Endothelial cell of umbilical vein (primary cell): ENCODE data around the gene ACAP1. TPM values are rescaled to one million over a fixed set of nuclear protein-coding genes. Genes with fewer than 3 reads are reported as not detected.

Experiments
- BruUV-seq: library from RNA; stranded (reverse); fragments of 400-500 nt; replicated peaks from 2 replicates; lab custom pipeline; 2021; lab: Mats Ljungman, UMichigan
- CTCF ChIA-PET: fragments of 300-600, 350-600 bp; sonication (Branson Sonifier 250); formaldehyde crosslinking; loops from one replicate; lab custom pipeline; 2021; ENCODE audit warnings: antibody characterized with exemption, inconsistent platforms; lab: Charles Lee
- POLR2A ChIA-PET: fragments of 300-600, 350-600 bp; sonication (Branson Sonifier 250); formaldehyde crosslinking; loops from one replicate; lab custom pipeline; 2021; ENCODE audit warnings: antibody characterized with exemption, inconsistent platforms; lab: Charles Lee
- DNase-seq: peaks from one replicate; pipeline ENCODE4 v3.0.0-alpha.2; 2011; ENCODE audit warnings: low read depth, low spot score
- FAIRE-seq: peaks from 2 replicates; lab custom pipeline; 2011; peaks lifted over from hg19 to GRCh38; lab: Jason Lieb, UNC
- H2AFZ ChIP-seq: 2 replicates; pipeline ENCODE4 v1.6.0; 2012; ENCODE audit warnings: low read depth, low read length, control low read depth, inconsistent platforms
- H3K27ac ChIP-seq: 2 replicates; pipeline ENCODE4 v1.5.1; 2011; ENCODE audit warnings: low read depth, mild to moderate bottlenecking, control low read depth, low read length, moderate library complexity; ENCODE audit not compliant: insufficient read depth
- H3K27me3 ChIP-seq, 2 experiments: 2 replicates each; pipeline versions ENCODE4 v1.6.0 to v1.6.1; 2011; ENCODE audit warnings: low read length in 2 of 2, mixed read lengths in 1 of 2; ENCODE audit not compliant: control insufficient read depth in 2 of 2, insufficient read depth in 2 of 2
- H3K36me3 ChIP-seq, 2 experiments: 2 replicates in 1 of 2; 3 replicates in 1 of 2; pipeline ENCODE4 v1.5.1; 2011; ENCODE audit warnings: low read length in 2 of 2, mild to moderate bottlenecking in 1 of 2, moderate library complexity in 1 of 2; ENCODE audit not compliant: control insufficient read depth in 2 of 2, insufficient read depth in 2 of 2; ENCODE audit errors: extremely low read depth in 1 of 2
- H3K4me1 ChIP-seq: 3 replicates; pipeline ENCODE4 v1.5.1; 2011; ENCODE audit warnings: mild to moderate bottlenecking, low read length; ENCODE audit not compliant: control insufficient read depth, insufficient read depth; ENCODE audit errors: extremely low read depth
- H3K4me2 ChIP-seq: 2 replicates; pipeline ENCODE4 v1.6.1; 2011; ENCODE audit warnings: low read length, control low read depth, mixed read lengths; ENCODE audit not compliant: insufficient read depth
- H3K4me3 ChIP-seq, 3 experiments: fragments of 200-600 bp in 1 of 3; sonication (generic), shearing (Covaris generic) in 1 of 3; replicated peaks in 1 of 3; 2 replicates each; pipeline ENCODE4 v1.5.1; 2011 to 2016; ENCODE audit warnings: control low read depth in 3 of 3, low read length in 3 of 3, mild to moderate bottlenecking in 2 of 3, inconsistent platforms in 1 of 3, low read depth in 1 of 3, moderate library complexity in 1 of 3; ENCODE audit not compliant: insufficient read depth in 1 of 3
- H3K79me2 ChIP-seq: 2 replicates; pipeline ENCODE4 v1.6.0; 2012; ENCODE audit warnings: low read length, inconsistent platforms; ENCODE audit not compliant: control insufficient read depth, insufficient read depth
- H3K9ac ChIP-seq: replicated peaks from 2 replicates; pipeline ENCODE3; 2011; ENCODE audit warnings: low read length, control low read depth; ENCODE audit not compliant: insufficient read depth; ENCODE audit errors: extremely low read depth
- H3K9me1 ChIP-seq: replicated peaks from 3 replicates; pipeline ENCODE4 v1.6.0; 2011; ENCODE audit warnings: mild to moderate bottlenecking, low read length; ENCODE audit not compliant: control insufficient read depth, insufficient read depth; ENCODE audit errors: extremely low read depth
- H3K9me3 ChIP-seq: replicated peaks from 2 replicates; pipeline ENCODE4 v1.5.1; 2012; ENCODE audit warnings: low read length, inconsistent platforms; ENCODE audit not compliant: control insufficient read depth, insufficient read depth
- H4K20me1 ChIP-seq: replicated peaks from 2 replicates; pipeline ENCODE3; 2011; ENCODE audit warnings: mild to moderate bottlenecking, low read length; ENCODE audit not compliant: control insufficient read depth, insufficient read depth; ENCODE audit errors: extremely low read depth
- EZH2 ChIP-seq: IDR thresholded peaks from 2 replicates; pipeline ENCODE4 v1.6.1; 2012; ENCODE audit warnings: borderline replicate concordance, low read depth, mild to moderate bottlenecking, moderate library complexity, low read length, inconsistent platforms; ENCODE audit not compliant: severe bottlenecking
- FOS ChIP-seq: IDR thresholded peaks from 2 replicates; pipeline ENCODE4 v1.6.1; 2011; ENCODE audit warnings: mild to moderate bottlenecking, low read length, moderate library complexity, borderline replicate concordance; ENCODE audit not compliant: insufficient read depth
- GATA2 ChIP-seq: IDR thresholded peaks from 2 replicates; pipeline ENCODE4 v1.7.0; 2011; ENCODE audit warnings: low read depth, mild to moderate bottlenecking, moderate library complexity, mixed read lengths, low read length; ENCODE audit not compliant: insufficient read length, insufficient read depth
- JUN ChIP-seq: IDR thresholded peaks from 2 replicates; pipeline ENCODE4 v1.6.1; 2011; ENCODE audit warnings: borderline replicate concordance, low read depth; ENCODE audit not compliant: insufficient read length, insufficient read depth
- MYC ChIP-seq: IDR thresholded peaks from one replicate; pipeline ENCODE4 v1.6.1; 2011; ENCODE audit warnings: mild to moderate bottlenecking, low read depth, low read length
- POLR2A ChIP-seq: IDR thresholded peaks from 2 replicates; pipeline ENCODE4 v1.6.1; 2012; ENCODE audit warnings: low read depth, mild to moderate bottlenecking, control low read depth, low read length
- POLR2AphosphoS5 ChIP-seq: IDR thresholded peaks from 2 replicates; pipeline ENCODE4 v1.6.1; 2012; ENCODE audit warnings: low read depth, mild to moderate bottlenecking, control low read depth, low read length, moderate library complexity; ENCODE audit not compliant: insufficient read depth
- dilution Hi-C: fragments of 300-500 bp; cut with MboI; formaldehyde crosslinking; loops from one replicate; pipeline ENCODE4 v1.15.0; 2019; ENCODE audit warnings: low sequenced_read_pairs; ENCODE audit not compliant: extremely low pct_ligation_motif_present
- intact Hi-C: fragments of 100-400 bp; cut with micrococcal nuclease; formaldehyde crosslinking; loops from one replicate; pipeline ENCODE4 v1.10.0; 2022
- polyA plus RNA-seq, 4 experiments: library from polyadenylated mRNA; depleted of rRNA in 3 of 4; stranded (reverse) in 3 of 4; unstranded in 1 of 4; fragments of >200 nt; gene quantifications; 2 replicates each; pipeline versions ENCODE4 v1.2.1 to v1.2.3, GENCODE V29; 2011 to 2012; ENCODE audit warnings: missing spikeins in 1 of 4
- total RNA-seq: library from RNA; stranded (reverse); gene quantifications from 2 replicates; pipeline ENCODE4 v1.2.3, GENCODE V29; 2021
- TF ChIP-seq, protein P1 (sequence below), 2 donors: IDR thresholded peaks; 1 replicate in 1 of 2; 2 replicates in 1 of 2; pipeline ENCODE4 v1.5.1; 2011; ENCODE audit warnings: low read length in 2 of 2, mild to moderate bottlenecking in 2 of 2, moderate library complexity in 2 of 2, control low read depth in 1 of 2, inconsistent platforms in 1 of 2, low read depth in 1 of 2; ENCODE audit not compliant: insufficient read depth in 1 of 2; ENCODE audit errors: extremely low read depth in 1 of 2
- TF ChIP-seq, protein P2 (sequence below): IDR thresholded peaks from 2 replicates; pipeline ENCODE4 v1.6.1; 2011; ENCODE audit not compliant: insufficient read depth, insufficient read length

ACAP1 gene
- total and polyA plus RNA-seq, 2 donors (not counting 3 experiments of a cell fraction or from before 2014, with no cell fraction given): 0.46 TPM; not detected in 1

DNA sequence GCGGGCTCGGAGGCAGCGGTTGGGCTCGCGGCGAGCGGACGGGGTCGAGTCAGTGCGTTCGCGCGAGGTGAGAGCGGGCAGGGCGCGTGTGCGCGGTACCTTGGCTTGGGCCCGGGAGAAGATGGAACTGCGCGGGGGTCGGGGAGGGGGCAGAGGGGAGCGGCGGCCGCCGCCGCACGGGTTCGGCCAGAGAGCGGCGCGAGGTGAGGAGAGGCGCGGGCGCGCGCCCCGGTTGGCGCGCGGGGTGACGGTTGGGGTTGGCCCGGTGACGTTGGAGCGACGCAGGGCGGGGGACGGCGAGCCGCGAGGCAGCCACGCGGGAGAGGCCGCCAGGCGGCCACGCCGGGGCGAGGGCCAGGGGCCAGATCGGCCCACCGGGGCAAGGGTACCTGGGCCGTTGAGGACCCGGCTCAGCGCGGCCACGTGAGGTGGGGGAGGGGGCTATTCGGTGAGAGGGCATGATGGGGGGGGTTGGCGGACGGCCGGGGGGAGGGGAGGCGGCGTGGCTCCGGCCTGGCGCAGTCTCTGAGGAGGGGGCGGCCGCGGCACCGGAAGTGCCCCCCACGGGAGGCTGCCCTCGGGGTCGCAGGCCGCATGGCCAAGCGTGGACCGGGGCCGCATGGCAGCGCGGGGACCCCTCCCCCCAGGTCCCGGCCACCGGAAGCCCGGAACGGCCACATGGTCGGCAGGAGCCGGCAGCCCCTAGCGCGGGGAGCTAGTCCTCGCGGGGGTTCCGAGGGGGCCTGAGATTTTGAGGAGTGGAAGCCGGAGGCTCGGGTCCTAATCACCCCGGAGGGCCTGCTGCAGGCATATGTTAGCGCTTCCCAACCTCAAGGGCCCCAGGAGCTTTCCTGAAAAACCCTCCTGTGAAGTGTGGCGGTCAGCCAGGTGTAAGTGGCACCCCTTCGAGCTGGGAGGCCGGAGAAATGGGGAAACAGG lies 28.4 kb upstream of the ACAP1 start:
- H3K27me3 ChIP-seq: no peaks in the 10 kb centered on the region
- TF ChIP-seq, protein P1, sequence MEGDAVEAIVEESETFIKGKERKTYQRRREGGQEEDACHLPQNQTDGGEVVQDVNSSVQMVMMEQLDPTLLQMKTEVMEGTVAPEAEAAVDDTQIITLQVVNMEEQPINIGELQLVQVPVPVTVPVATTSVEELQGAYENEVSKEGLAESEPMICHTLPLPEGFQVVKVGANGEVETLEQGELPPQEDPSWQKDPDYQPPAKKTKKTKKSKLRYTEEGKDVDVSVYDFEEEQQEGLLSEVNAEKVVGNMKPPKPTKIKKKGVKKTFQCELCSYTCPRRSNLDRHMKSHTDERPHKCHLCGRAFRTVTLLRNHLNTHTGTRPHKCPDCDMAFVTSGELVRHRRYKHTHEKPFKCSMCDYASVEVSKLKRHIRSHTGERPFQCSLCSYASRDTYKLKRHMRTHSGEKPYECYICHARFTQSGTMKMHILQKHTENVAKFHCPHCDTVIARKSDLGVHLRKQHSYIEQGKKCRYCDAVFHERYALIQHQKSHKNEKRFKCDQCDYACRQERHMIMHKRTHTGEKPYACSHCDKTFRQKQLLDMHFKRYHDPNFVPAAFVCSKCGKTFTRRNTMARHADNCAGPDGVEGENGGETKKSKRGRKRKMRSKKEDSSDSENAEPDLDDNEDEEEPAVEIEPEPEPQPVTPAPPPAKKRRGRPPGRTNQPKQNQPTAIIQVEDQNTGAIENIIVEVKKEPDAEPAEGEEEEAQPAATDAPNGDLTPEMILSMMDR (IDR thresholded peaks at IDR 0.05; ENCODE audit: extremely low read depth in 1 of 2, insufficient read depth in 1 of 2, low read depth in 1 of 2, low read length in 2 of 2): no peak
- TF ChIP-seq GATA2: no peak
- TF ChIP-seq POLR2AphosphoS5: peak; percentile 52
- no peak for TF ChIP-seq POLR2A
- TF ChIP-seq MYC: peak; percentile 88
- TF ChIP-seq EZH2: no peak
- no peak for TF ChIP-seq JUN
- TF ChIP-seq FOS: no peak
- TF ChIP-seq, protein P2, sequence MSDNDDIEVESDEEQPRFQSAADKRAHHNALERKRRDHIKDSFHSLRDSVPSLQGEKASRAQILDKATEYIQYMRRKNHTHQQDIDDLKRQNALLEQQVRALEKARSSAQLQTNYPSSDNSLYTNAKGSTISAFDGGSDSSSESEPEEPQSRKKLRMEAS: no peak
- ChIA-PET CTCF (no interaction called here), POLR2A (interaction anchor here (0.9 kb wide), 1 partner anchor 22 kb away, joined by 3 read pairs; no protein-coding TSS in a partner anchor)
- peaks cover 25 to 26% of the 10 kb centered on the region in 2 experiments for H3K36me3 ChIP-seq
- dilution Hi-C loops: no loop called here
- BruUV-seq: no TSS peak
- no peak for DNase-seq
- no peak overlapping the region for H2AFZ ChIP-seq
- H3K9me1 ChIP-seq: no peaks in the 10 kb centered on the region
- intact Hi-C loops: loop anchor here (1.0 to 2.0 kb wide), 3 partner anchors 69 to 127 kb away; partner anchors contain the start of genes PHF23 and TMEM102
- peak overlapping the region; percentile 71 to 93 (median 87) for H3K4me3 ChIP-seq
- peak overlapping the region; percentile 80 for H3K4me2 ChIP-seq
- H3K4me1 ChIP-seq: peaks cover 12% of the 10 kb centered on the region
- H3K27ac ChIP-seq: peak overlapping the region; percentile 83
- FAIRE-seq: no peak
- peaks cover 45% of the 10 kb centered on the region for H3K79me2 ChIP-seq
- peak overlapping the region; percentile 97 for H3K9ac ChIP-seq
- H4K20me1 ChIP-seq: peaks cover 4% of the 10 kb centered on the region
- no peaks in the 10 kb centered on the region for H3K9me3 ChIP-seq
